ENCODE data around the gene MRAS.

MRAS gene

GRCh38 chr3:138347960-138348753 lies at the start of gene MRAS:
Gene MRAS (plus strand): TSS chr3:138348579. CDS start chr3:138372884, 24,305 bp downstream.
- peak; percentile 85 for DNase-seq (ENCODE audit: low spot score)

GRCh38 chr3:138300647-138301046 lies 47.7 kb upstream of the MRAS start:
- no peak for DNase-seq (ENCODE audit: low spot score)

GRCh38 chr3:138303474-138303873 lies 44.9 kb upstream of the MRAS start:
- no peak for DNase-seq (ENCODE audit: low spot score)

GRCh38 chr3:138307899-138308298 lies 40.5 kb upstream of the MRAS start:
- DNase-seq (ENCODE audit: low spot score): no peak

- no peak for DNase-seq (ENCODE audit: low spot score)
Measured at GRCh38 chr3:138308783-138309182, 39.6 kb upstream of the MRAS start.

GRCh38 chr3:138310494-138310893 lies 37.9 kb upstream of the MRAS start:
- DNase-seq (ENCODE audit: low spot score): no peak

GRCh38 chr3:138314751-138315150 lies 33.6 kb upstream of the MRAS start:
- no peak for DNase-seq (ENCODE audit: low spot score)

- DNase-seq (ENCODE audit: low spot score): no peak
Measured at GRCh38 chr3:138317687-138318086, 30.7 kb upstream of the MRAS start.

GRCh38 chr3:138323971-138324370 lies 24.4 kb upstream of the MRAS start:
- DNase-seq (ENCODE audit: low spot score): no peak

GRCh38 chr3:138325990-138326389 lies 22.4 kb upstream of the MRAS start:
- no peak for DNase-seq (ENCODE audit: low spot score)

GRCh38 chr3:138326866-138327595 lies 21.3 kb upstream of the MRAS start:
- DNase-seq (ENCODE audit: low spot score): no peak

- no peak for DNase-seq (ENCODE audit: low spot score)
Measured at GRCh38 chr3:138327831-138328230, 20.5 kb upstream of the MRAS start.

GRCh38 chr3:138328341-138328740 lies 20.0 kb upstream of the MRAS start:
- peak; percentile 64 for DNase-seq (ENCODE audit: low spot score)

- peak; percentile 87 for DNase-seq (ENCODE audit: low spot score)
Measured at GRCh38 chr3:138329127-138329983, 19.0 kb upstream of the MRAS start, which contains the start of gene NME9. Gene NME9 (minus strand): TSS chr3:138329851. CDS start chr3:138329335, 516 bp downstream.

GRCh38 chr3:138329984-138330293 lies 18.4 kb upstream of the MRAS start:
- no peak for DNase-seq (ENCODE audit: low spot score)

- peak; percentile 33 for DNase-seq (ENCODE audit: low spot score)
Measured at GRCh38 chr3:138331143-138331894, 17.1 kb upstream of the MRAS start.

- DNase-seq (ENCODE audit: low spot score): peak; percentile 63
Measured at GRCh38 chr3:138332472-138333073, 15.8 kb upstream of the MRAS start.

GRCh38 chr3:138334608-138335007 lies 13.8 kb upstream of the MRAS start:
- DNase-seq (ENCODE audit: low spot score): no peak

- no peak for DNase-seq (ENCODE audit: low spot score)
Measured at GRCh38 chr3:138336454-138336999, 11.9 kb upstream of the MRAS start.

- no peak for DNase-seq (ENCODE audit: low spot score)
Measured at GRCh38 chr3:138338244-138338643, 10.1 kb upstream of the MRAS start.

GRCh38 chr3:138338811-138339210 lies 9.6 kb upstream of the MRAS start:
- DNase-seq (ENCODE audit: low spot score): no peak
